K562 (cell line): ENCODE measurements around the gene DNAH5.

Experiments
- CCAR2 ChIP-seq: fragments of 200-400 bp; formaldehyde crosslinking; IDR thresholded peaks from 2 replicates; pipeline ENCODE4 v1.6.1; 2017; ENCODE audit warnings: mild to moderate bottlenecking, low read depth, low read length
- CEBPZ ChIP-seq: fragments of 150-350 bp; IDR thresholded peaks from 2 replicates; pipeline ENCODE4 v1.6.1; 2014; ENCODE audit warnings: low read depth, mild to moderate bottlenecking, low read length, borderline replicate concordance
- HIVEP1 ChIP-seq: fragments of 250-450 bp; sonication (Bioruptor Pico); IDR thresholded peaks from 2 replicates; pipeline ENCODE4 v1.4.0; 2020; ENCODE audit warnings: mild to moderate bottlenecking
- NCOA4 ChIP-seq: fragments of 450-650 bp; IDR thresholded peaks from 2 replicates; pipeline ENCODE4 v1.6.1; 2018; ENCODE audit warnings: mild to moderate bottlenecking; ENCODE audit not compliant: partially characterized antibody
- PCBP1 ChIP-seq: fragments of 200-400 bp; formaldehyde crosslinking; IDR thresholded peaks from 2 replicates; pipeline ENCODE4 v1.6.1; 2018; ENCODE audit warnings: mild to moderate bottlenecking, low read depth, low read length; ENCODE audit not compliant: poor library complexity, severe bottlenecking
- PKNOX1 ChIP-seq: fragments of 450-650 bp; IDR thresholded peaks from 2 replicates; pipeline ENCODE4 v1.6.1; 2016
- POLR2A ChIP-seq: fragments of 450-650 bp; conservative IDR thresholded peaks from 2 replicates; pipeline ENCODE4 v1.6.1; 2016
- POLR2AphosphoS5 ChIP-seq: IDR thresholded peaks from 2 replicates; pipeline ENCODE4 v1.6.1; 2011; ENCODE audit warnings: mild to moderate bottlenecking, low read depth, low read length, moderate library complexity; ENCODE audit not compliant: control insufficient read depth, insufficient read depth
- POU5F1 ChIP-seq: fragments of 150-350 bp; IDR thresholded peaks from 2 replicates; pipeline ENCODE4 v1.6.1; 2014; ENCODE audit warnings: borderline replicate concordance, low read length, low read depth, mild to moderate bottlenecking; ENCODE audit not compliant: partially characterized antibody
- SP2 ChIP-seq: IDR thresholded peaks from 2 replicates; pipeline ENCODE4 v1.6.1; 2011; ENCODE audit warnings: mild to moderate bottlenecking, low read depth, low read length, moderate library complexity; ENCODE audit not compliant: poor library complexity, severe bottlenecking; ENCODE audit errors: extremely low read depth
- STAT5A ChIP-seq: IDR thresholded peaks from 2 replicates; pipeline ENCODE4 v1.6.1; 2012; ENCODE audit warnings: low read length, inconsistent platforms, borderline replicate concordance
- ZFP36 ChIP-seq: fragments of 150-350 bp; IDR thresholded peaks from 2 replicates; pipeline ENCODE4 v1.6.1; 2018; ENCODE audit warnings: low read length, low read depth; ENCODE audit not compliant: partially characterized antibody

- TF ChIP-seq STAT5A (no peak), PKNOX1 (no peak), PCBP1 (no peak), POLR2A (no peak), HIVEP1 (CRISPR knock-in tag) (no peak), SP2 (no peak), POLR2AphosphoS5 (no peak), ZFP36 (no peak), POU5F1 (no peak), CCAR2 (no peak), NCOA4 (no peak), CEBPZ (no peak)
Observed at GRCh38 chr5:13919786-13920185, 24.7 kb downstream of the DNAH5 start.
